Measurements from ENCODE around the gene COL6A2. TPM values are rescaled to one million over a fixed set of nuclear protein-coding genes. Genes with fewer than 3 reads are reported as not detected.
"Not testable (repeated sequence)": the region's sequence is repeated elsewhere in the genome, so short reads cannot be mapped to it uniquely, and the experiment has no call there.

Gene COL6A2
- total RNA-seq, 1 donor from 2014 or later, result 535 TPM

GRCh38 chr21:46082963-46083790 is 14.7 kb upstream of the COL6A2 start:
- Histone ChIP-seq H3K4me3 (no peak overlapping the region), H3K27ac (peak overlapping the region; percentile 91), H3K9me3 (no peaks in the 10 kb centered on the region), H3K36me3 (no peaks in the 10 kb centered on the region), H3K4me1 (peaks cover 59% of the 10 kb centered on the region), H3K27me3 (no peaks in the 10 kb centered on the region)
- no peak for TF ChIP-seq POLR2A (IDR thresholded peaks at IDR 0.05)
- no peak for TF ChIP-seq CTCF (IDR thresholded peaks at IDR 0.05)
- peak in 1 of 2 donors; percentile 62 for TF ChIP-seq POLR2AphosphoS5 (IDR thresholded peaks at IDR 0.05; ENCODE audit: insufficient read depth in 1 of 2, low read depth in 1 of 2)
- intact Hi-C loops (cut with DNase I), result no loop called here
- DNase-seq (ENCODE audit: extremely low spot score in 2 of 2), result peak; percentile 86 to 87

- H3K27me3 ChIP-seq, result no peaks in the 10 kb centered on the region
- no peaks in the 10 kb centered on the region for H3K36me3 ChIP-seq
- no peak overlapping the region for H3K4me3 ChIP-seq
- TF ChIP-seq POLR2A (IDR thresholded peaks at IDR 0.05), result no peak
- TF ChIP-seq CTCF (IDR thresholded peaks at IDR 0.05), result no peak
- no peak for TF ChIP-seq POLR2AphosphoS5 (IDR thresholded peaks at IDR 0.05; ENCODE audit: insufficient read depth in 1 of 2, low read depth in 1 of 2)
- H3K4me1 ChIP-seq, result peaks cover 51% of the 10 kb centered on the region
- H3K9me3 ChIP-seq, result no peaks in the 10 kb centered on the region
- H3K27ac ChIP-seq, result peak overlapping the region; percentile 91
- DNase-seq (ENCODE audit: extremely low spot score in 2 of 2), result peak; percentile 83 to 85
- intact Hi-C loops (cut with DNase I), result no loop called here
These were observed 13.9 kb upstream of the COL6A2 start for GRCh38 chr21:46083791-46084561.

DNA sequence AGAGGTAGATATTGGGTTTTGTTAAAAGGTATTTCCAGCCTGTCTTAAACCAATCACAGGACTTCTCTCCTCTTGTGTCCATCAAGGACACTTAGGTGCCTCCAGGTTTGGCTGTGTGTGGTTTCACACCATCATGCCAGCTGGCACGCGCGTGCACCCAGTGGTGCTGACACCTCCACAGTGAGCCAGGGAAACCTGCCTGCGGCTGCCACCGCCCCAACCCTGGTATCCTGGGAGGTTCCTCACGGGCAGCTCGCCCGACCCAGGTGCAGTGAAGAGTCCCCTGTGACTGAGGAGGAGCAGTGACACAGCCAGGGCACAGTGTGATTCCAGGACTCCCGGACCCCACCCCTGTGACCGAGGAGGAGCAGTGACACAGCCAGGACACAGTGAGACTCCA is 13.2 kb upstream of the COL6A2 start:
- Histone ChIP-seq H3K27me3 (no peaks in the 10 kb centered on the region), H3K36me3 (no peaks in the 10 kb centered on the region), H3K4me1 (peaks cover 43% of the 10 kb centered on the region), H3K4me3 (no peak overlapping the region), H3K9me3 (no peaks in the 10 kb centered on the region), H3K27ac (peak overlapping the region; percentile 91)
- TF ChIP-seq POLR2A (IDR thresholded peaks at IDR 0.05), result no peak
- no peak for TF ChIP-seq POLR2AphosphoS5 (IDR thresholded peaks at IDR 0.05; ENCODE audit: insufficient read depth in 1 of 2, low read depth in 1 of 2)
- no peak for TF ChIP-seq CTCF (IDR thresholded peaks at IDR 0.05)
- intact Hi-C loops (cut with DNase I), result no loop called here
- peak; percentile 81 to 89 for DNase-seq (ENCODE audit: extremely low spot score in 2 of 2)

GRCh38 chr21:46085259-46085658 is 12.7 kb upstream of the COL6A2 start:
- H3K36me3 ChIP-seq; DNase-seq (ENCODE audit: extremely low spot score in 2 of 2); H3K9me3 ChIP-seq; H3K4me3 ChIP-seq; H3K27me3 ChIP-seq; intact Hi-C loops (cut with DNase I); H3K27ac ChIP-seq: not testable (repeated sequence)
- H3K4me1 ChIP-seq, result peaks cover 38% of the 10 kb centered on the region

DNA sequence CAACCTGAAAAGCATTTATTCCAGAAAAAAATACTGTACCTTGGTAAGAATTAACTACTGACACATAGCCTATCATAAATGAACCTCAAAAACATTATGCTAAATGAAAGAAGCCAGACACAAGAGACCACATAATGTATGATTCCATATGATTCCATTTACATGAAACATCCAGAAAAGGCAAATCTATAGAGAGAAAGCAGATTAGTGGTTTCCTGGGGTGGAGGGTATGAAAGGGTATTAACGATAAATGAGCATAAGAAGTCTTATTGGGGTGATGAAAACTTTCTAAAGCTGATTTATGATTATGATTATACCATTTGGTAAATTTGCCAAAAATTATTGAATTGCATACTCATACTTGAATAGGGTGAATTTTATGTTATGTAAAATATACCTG is 10.3 kb upstream of the COL6A2 start:
- no peak for DNase-seq (ENCODE audit: extremely low spot score in 2 of 2)
- H3K4me3 ChIP-seq, result no peak overlapping the region
- H3K27me3 ChIP-seq, result no peaks in the 10 kb centered on the region
- H3K9me3 ChIP-seq, result no peaks in the 10 kb centered on the region
- TF ChIP-seq POLR2A (IDR thresholded peaks at IDR 0.05), result no peak
- no peak for TF ChIP-seq CTCF (IDR thresholded peaks at IDR 0.05)
- no peak for TF ChIP-seq POLR2AphosphoS5 (IDR thresholded peaks at IDR 0.05; ENCODE audit: insufficient read depth in 1 of 2, low read depth in 1 of 2)
- H3K27ac ChIP-seq, result no peak overlapping the region
- intact Hi-C loops (cut with DNase I), result no loop called here
- H3K4me1 ChIP-seq, result peaks cover 34% of the 10 kb centered on the region
- no peaks in the 10 kb centered on the region for H3K36me3 ChIP-seq
